ENCODE measurements around the gene SLC9A7. TPM values are rescaled to one million over a fixed set of nuclear protein-coding genes. Genes with fewer than 3 reads are reported as not detected.

Gene SLC9A7
- total RNA-seq, 2 experiments from 2014 or later, result 20.6 to 22.6 TPM

GRCh38 chrX:46624090-46624786 lies 134.7 kb downstream of the SLC9A7 start:
- CTCF ChIA-PET, result no interaction called here
- POLR2A ChIA-PET, result no interaction called here

GRCh38 chrX:46621572-46621971 lies 137.3 kb downstream of the SLC9A7 start:
- POLR2A ChIA-PET, result no interaction called here
- CTCF ChIA-PET, result no interaction called here

DNA sequence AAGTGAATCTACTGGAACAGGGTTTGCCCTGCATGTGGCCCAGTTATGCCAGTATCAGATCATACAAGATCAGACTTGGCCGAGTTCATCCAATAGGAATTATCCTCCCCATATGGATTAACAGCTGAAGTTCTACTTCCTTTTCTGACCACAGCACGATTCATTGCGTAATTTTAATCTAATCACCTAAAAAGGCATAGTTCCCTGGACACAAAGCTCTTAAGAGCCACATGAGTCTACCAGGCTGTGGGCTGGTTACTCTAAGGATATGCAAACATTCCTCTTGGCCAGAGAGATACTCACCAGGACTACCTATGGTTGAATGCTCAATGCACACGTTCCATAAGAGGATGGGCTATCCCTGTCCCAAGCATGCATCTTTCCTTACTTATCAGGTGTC lies 138.4 kb downstream of the SLC9A7 start:
- POLR2A ChIA-PET, result no interaction called here
- CTCF ChIA-PET, result no interaction called here

DNA sequence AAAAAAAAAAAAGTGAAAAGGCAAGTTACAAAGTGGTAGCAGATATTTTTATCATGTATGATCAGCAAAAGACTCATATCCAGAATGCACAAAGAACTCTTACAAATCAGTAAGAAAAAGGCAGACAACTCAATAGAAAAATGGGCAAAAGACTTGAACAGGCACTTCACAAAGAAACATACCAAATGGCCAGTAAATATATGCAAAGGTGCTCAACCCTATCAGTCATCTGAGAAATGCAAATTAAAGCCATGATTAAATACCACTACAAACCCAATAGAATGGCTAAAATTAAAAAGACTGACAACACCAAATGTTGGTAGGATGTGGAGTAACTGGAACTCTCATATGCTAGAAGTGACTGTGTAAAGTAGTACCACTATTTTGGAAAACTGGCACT lies 140.0 kb downstream of the SLC9A7 start:
- POLR2A ChIA-PET, result no interaction called here
- CTCF ChIA-PET, result no interaction called here

DNA sequence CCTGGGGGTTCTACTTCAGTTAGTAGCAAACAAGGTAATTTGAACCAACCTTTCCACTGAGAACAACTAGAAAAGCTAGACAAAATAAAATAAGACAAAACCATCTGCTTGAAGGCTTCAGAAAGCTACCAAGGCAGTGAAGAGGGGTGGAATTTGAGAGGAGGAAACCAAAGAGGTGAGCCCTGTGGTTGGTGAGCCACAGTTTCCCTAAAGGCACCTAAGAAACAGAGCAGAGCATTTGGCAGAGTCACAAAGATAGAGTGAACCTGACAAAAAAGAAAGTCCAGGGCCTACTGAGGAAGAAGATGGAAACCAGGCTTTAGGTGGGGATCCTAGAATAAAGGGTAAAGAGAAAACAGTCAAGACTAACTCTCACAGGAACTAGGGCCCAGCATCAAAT lies 141.0 kb downstream of the SLC9A7 start:
- CTCF ChIA-PET, result no interaction called here
- POLR2A ChIA-PET, result no interaction called here

DNA sequence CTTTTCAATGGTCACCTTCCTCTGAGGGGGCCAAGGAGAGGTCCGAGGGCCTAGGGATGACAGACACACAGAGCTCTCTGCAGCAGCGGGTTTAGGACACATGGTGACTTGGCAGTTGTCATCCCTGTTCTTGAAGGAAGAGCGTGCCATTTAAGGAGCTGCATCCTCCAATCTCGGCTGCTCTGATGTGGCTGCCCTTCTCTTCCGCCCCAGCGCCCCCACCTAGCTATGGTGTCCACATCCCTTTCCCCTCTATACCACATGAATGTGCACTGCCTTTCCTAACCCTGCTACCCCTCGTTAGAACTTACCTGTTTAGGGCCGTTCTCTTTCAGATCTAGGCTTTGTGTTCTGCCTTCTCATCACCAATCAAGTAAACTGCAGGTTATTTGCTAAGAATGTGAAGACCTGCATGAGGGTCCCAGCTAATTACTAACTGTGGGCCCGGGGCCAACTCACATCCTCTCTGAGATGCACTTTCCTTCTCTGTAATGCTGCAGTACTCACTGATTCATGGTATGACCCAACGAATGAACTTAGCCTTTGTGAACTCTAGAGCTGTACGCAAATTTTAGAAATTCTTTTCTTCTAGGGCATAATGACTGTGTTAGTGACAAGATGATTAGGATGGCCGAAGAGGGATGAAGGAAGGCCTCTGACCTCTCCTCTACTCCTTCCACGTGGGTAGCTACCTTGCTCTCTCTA lies 147.1 kb downstream of the SLC9A7 start:
- POLR2A ChIA-PET, result interaction anchor here (0.6 kb wide), 1 partner anchor 827 kb away, joined by 4 read pairs; no protein-coding TSS in a partner anchor

DNA sequence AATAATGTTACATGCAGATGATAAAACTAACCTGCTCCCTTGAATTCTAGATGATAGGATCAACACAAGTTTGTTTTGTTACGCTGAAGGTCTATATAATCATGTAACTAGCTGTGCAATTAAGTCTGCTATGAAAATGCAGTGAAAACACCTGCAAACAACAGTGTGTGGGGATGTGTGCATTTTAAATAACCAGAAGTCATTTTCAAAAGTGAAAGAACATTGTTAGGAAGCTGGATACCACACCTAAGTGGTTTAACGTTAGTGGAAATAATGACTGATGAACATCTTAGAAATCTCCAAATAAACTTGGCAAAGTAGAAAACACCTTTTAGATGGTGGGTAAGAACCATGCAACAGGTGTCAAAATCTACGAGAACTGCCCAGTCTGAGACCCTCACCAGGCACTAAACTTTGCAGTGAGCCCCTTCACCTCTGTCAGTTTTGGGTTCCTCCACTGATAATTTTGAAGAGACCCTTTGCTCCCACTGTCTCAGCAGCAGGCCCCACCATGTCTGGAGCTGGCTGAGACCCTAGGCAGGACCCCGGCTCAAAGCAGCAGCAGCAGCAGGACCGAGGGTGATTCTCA lies 148.8 kb downstream of the SLC9A7 start:
- POLR2A ChIA-PET, result no interaction called here
- CTCF ChIA-PET, result no interaction called here

More for the DNA sequence above, 147.1 kb downstream of the SLC9A7 start:
- CTCF ChIA-PET, result no interaction called here

DNA sequence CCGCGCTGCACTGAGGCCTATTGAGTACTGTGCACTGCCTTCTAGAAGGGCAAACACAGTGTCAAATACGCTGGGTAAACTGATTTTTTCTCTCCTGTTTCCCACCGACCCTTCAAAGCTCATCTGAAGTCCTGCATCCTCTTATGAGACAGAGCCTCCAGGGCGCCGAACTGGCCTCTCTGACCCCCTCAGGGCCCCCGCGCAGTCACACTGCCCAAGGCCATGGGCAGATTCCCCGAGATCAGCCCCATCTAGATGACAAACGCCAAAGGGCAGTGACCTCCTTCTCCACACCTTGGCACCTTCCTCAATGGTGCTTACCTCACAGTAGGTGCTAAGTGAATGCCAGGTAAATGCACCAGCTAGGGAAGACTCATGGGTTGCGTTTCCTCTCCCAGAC lies 151.0 kb downstream of the SLC9A7 start:
- ChIA-PET CTCF (no interaction called here), POLR2A (no interaction called here)

DNA sequence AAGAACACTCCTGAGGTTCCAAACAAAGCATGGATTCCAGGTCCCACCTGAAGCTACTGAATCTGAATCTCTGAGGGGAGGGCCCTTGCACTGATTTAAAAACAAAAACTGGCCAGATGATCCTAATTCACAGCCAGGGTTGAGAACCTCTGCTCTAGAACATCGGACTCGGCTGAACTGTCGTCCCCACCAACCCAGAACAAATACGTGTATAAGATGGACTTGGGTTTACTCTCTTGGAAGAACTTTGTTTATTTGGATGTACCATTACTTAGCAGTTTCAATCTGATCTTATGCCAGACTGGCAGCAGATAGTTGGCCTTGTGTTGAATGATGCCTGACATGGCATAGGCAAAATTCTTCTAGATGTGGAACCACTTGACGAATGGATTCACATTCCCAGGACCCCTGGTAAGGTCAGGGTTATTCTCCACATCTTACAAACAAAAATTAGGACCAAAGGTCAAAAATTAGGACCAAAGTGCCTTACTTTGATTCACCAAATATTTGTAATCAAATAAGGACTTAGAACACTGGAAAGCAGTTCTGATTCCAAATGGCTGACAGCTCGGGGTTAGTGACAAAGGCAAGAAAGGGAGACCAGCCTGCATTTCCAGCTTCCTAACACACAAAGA lies 156.3 kb downstream of the SLC9A7 start:
- POLR2A ChIA-PET, result no interaction called here
- CTCF ChIA-PET, result no interaction called here

DNA sequence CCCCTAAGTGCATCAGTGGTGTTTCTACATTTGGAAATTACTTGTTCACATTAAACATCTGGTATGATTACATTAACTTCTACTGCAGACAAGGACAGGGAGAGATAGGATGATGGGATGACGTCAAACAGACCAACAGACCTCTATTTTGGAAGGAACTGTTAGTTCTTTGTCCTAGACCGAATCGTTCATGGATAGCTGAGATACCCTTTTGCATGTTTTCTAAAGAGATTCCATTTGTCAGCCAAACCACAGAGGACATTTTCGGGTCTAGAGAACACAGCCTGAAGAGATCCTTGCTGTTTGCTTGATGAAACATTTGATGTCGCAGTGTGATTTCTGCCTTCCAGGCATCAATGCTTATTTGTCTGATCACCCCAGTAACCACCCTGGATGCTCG lies 157.6 kb downstream of the SLC9A7 start:
- ChIA-PET CTCF (no interaction called here), POLR2A (no interaction called here)

- CTCF ChIA-PET, result no interaction called here
- POLR2A ChIA-PET, result no interaction called here
These were observed 159.8 kb downstream of the SLC9A7 start for GRCh38 chrX:46599051-46599560.

DNA sequence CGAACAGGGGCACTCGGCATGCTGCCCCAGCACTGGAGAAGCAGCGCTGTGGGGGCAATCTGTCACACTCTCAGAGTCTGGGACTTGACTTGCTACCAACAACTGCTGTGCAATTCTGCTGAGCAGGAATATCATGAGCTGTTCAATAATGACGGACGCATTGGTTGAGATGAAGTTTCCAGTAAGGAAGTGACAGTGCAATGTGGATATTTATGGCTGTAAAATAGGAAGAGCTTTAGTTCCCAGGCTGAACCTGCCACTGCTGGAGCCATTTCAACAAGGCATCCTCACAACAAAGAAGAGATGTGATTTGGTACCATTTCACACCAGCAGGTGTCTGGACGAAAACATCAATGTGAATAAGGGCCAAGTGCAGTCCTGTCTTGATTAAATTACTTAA lies 161.1 kb downstream of the SLC9A7 start:
- ChIA-PET POLR2A (no interaction called here), CTCF (no interaction called here)

- ChIA-PET CTCF (no interaction called here), POLR2A (no interaction called here)
These were observed 161.7 kb downstream of the SLC9A7 start for GRCh38 chrX:46597208-46597607.

- ChIA-PET POLR2A (no interaction called here), CTCF (no interaction called here)
These were observed 163.8 kb downstream of the SLC9A7 start for GRCh38 chrX:46595084-46595483.

- CTCF ChIA-PET, result no interaction called here
- POLR2A ChIA-PET, result no interaction called here
These were observed 168.8 kb downstream of the SLC9A7 start for GRCh38 chrX:46589977-46590723.

- ChIA-PET POLR2A (no interaction called here), CTCF (interaction anchor here (0.8 kb wide), 1 partner anchor 54 kb away, joined by 3 read pairs; no protein-coding TSS in a partner anchor)
These were observed 170.7 kb downstream of the SLC9A7 start for GRCh38 chrX:46588263-46588662.

GRCh38 chrX:46587753-46588171 lies 171.2 kb downstream of the SLC9A7 start:
- ChIA-PET POLR2A (no interaction called here), CTCF (interaction anchor here (0.8 kb wide), 1 partner anchor 54 kb away, joined by 3 read pairs; no protein-coding TSS in a partner anchor)

GRCh38 chrX:46587158-46587557 lies 171.8 kb downstream of the SLC9A7 start:
- CTCF ChIA-PET, result no interaction called here
- POLR2A ChIA-PET, result no interaction called here

GRCh38 chrX:46584736-46585135 lies 174.2 kb downstream of the SLC9A7 start:
- CTCF ChIA-PET, result no interaction called here
- POLR2A ChIA-PET, result no interaction called here

- ChIA-PET POLR2A (interaction anchor here (0.7 kb wide), 1 partner anchor 177 kb away, joined by 4 read pairs; no protein-coding TSS in a partner anchor), CTCF (no interaction called here)
These were observed 176.0 kb downstream of the SLC9A7 start for GRCh38 chrX:46582966-46583365.

All from activated CD8-positive, alpha-beta memory T cell treated with anti-CD3 and anti-CD28 coated beads for 36 hours (primary cell).